Mammary epithelial cell (primary cell): ENCODE results near the gene RSRC2.

Experiments
- EZH2 ChIP-seq: IDR thresholded peaks from 2 replicates; pipeline ENCODE4 v1.6.1; 2012; ENCODE audit warnings: low read length, inconsistent platforms, borderline replicate concordance
- TF ChIP-seq, protein P1 (sequence below), 2 donors: IDR thresholded peaks in 1 of 2; conservative IDR thresholded peaks in 1 of 2; 2 replicates each; pipeline ENCODE4 v1.5.1; 2011 to 2012; ENCODE audit warnings: inconsistent platforms in 2 of 2, low read length in 2 of 2, mild to moderate bottlenecking in 2 of 2, control low read depth in 1 of 2, low read depth in 1 of 2; ENCODE audit not compliant: insufficient read depth in 1 of 2; ENCODE audit errors: extremely low read depth in 1 of 2

- TF ChIP-seq EZH2 = no peak
- TF ChIP-seq, protein P1, sequence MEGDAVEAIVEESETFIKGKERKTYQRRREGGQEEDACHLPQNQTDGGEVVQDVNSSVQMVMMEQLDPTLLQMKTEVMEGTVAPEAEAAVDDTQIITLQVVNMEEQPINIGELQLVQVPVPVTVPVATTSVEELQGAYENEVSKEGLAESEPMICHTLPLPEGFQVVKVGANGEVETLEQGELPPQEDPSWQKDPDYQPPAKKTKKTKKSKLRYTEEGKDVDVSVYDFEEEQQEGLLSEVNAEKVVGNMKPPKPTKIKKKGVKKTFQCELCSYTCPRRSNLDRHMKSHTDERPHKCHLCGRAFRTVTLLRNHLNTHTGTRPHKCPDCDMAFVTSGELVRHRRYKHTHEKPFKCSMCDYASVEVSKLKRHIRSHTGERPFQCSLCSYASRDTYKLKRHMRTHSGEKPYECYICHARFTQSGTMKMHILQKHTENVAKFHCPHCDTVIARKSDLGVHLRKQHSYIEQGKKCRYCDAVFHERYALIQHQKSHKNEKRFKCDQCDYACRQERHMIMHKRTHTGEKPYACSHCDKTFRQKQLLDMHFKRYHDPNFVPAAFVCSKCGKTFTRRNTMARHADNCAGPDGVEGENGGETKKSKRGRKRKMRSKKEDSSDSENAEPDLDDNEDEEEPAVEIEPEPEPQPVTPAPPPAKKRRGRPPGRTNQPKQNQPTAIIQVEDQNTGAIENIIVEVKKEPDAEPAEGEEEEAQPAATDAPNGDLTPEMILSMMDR (conservative IDR thresholded peaks at IDR 0.05 in 1 of 2, IDR thresholded peaks at IDR 0.05 in 1 of 2; ENCODE audit: extremely low read depth in 1 of 2, insufficient read depth in 1 of 2, low read depth in 1 of 2, low read length in 2 of 2) = no peak
Measured at GRCh38 chr12:122460641-122461040, 66.1 kb downstream of the RSRC2 start.
